ENCODE data around the gene IPO4. TPM values are rescaled to one million over a fixed set of nuclear protein-coding genes. Genes with fewer than 3 reads are reported as not detected.

IPO4 gene
- total and polyA plus RNA-seq, 9 of the 15 experiments (the other 6 are each of a cell fraction or from before 2014, with no cell fraction given): 7.3 to 122 (median 31.8) TPM

GRCh38 chr14:24147761-24148428 is 40.7 kb downstream of the IPO4 start:
- DNase-seq (ENCODE audit: extremely low read depth in 1 of 4, low spot score in 3 of 4) (no peak), ATAC-seq (peak; percentile 5), FAIRE-seq (no peak)
- H3K9ac ChIP-seq (ENCODE audit: insufficient read depth in 1 of 2, low read depth in 2 of 2, low read length in 2 of 2): peak overlapping the region; percentile 76 to 96
- 3% methylated on average over 18 of the region's 29 CpGs for WGBS (ENCODE audit: insufficient coverage, low coverage, missing lambda C conversion rate)
- H2AFZ ChIP-seq (ENCODE audit: low read depth, low read length): peak overlapping the region; percentile 58; the same call in 1 of the 2 replicates
- H4K20me1 ChIP-seq (replicated peaks; ENCODE audit: control insufficient read depth, insufficient read depth, low read length): no peaks in the 10 kb centered on the region
- CTCF ChIA-PET (ENCODE audit: low intra/inter-chr PET ratio): no interaction called here
- H3K4me1 ChIP-seq (replicated peaks in 1 of 2; ENCODE audit: control insufficient read depth in 2 of 2, insufficient read depth in 2 of 2, low read length in 2 of 2): peaks cover 28 to 40% of the 10 kb centered on the region in 2 experiments; a peak in 4 of 5 replicates
- peak overlapping the region; percentile 98 for H3K4me3 ChIP-seq
- peaks cover 39% of the 10 kb centered on the region for H3K79me2 ChIP-seq (ENCODE audit: control insufficient read depth, insufficient read depth, low read length)
- peak overlapping the region; percentile 98 for H3K4me2 ChIP-seq (ENCODE audit: insufficient read depth, low read length)
- H3K27ac ChIP-seq (ENCODE audit: extremely low read depth, low read depth, low read length): peak overlapping the region; percentile 62
- H3K9me1 ChIP-seq (ENCODE audit: control insufficient read depth, insufficient read depth, low read length): peaks cover 5% of the 10 kb centered on the region
- no peaks in the 10 kb centered on the region for H3K27me3 ChIP-seq (ENCODE audit: control insufficient read depth in 2 of 2, insufficient read depth in 2 of 2, low read length in 2 of 2)
- intact Hi-C loops (cut with micrococcal nuclease) (loop anchor here (2.0 to 10.0 kb wide), 2 partner anchors 33 to 53 kb away; partner anchors contain the start of genes DCAF11, NRL and PCK2), in situ Hi-C loops (cut with MboI) (no loop called here)
- peaks cover 62% of the 10 kb centered on the region; the same call in 2 of the 3 replicates for H3K36me3 ChIP-seq (ENCODE audit: control insufficient read depth, insufficient read depth, low read length)
- TSS peak; percentile 66 for BruUV-seq (replicated peaks)
- no peaks in the 10 kb centered on the region for H3K9me3 ChIP-seq (replicated peaks; ENCODE audit: control insufficient read depth, insufficient read depth, low read depth, low read length)
- TF ChIP-seq MYBL2 (IDR thresholded peaks at IDR 0.05; ENCODE audit: low read depth) (no peak), MYBL2 (CRISPR knock-in tag; IDR thresholded peaks at IDR 0.05; ENCODE audit: borderline replicate concordance) (no peak), CREB3 (tag; conservative IDR thresholded peaks at IDR 0.05; ENCODE audit: low read depth) (no peak), NKRF (IDR thresholded peaks at IDR 0.05; ENCODE audit: borderline replicate concordance) (0 out of 2 replicates have a peak, but pooled peaks have one; percentile 40), UBTF (IDR thresholded peaks at IDR 0.05; ENCODE audit: borderline replicate concordance in 1 of 2, low read depth in 2 of 2, low read length in 2 of 2) (0 out of 4 replicates have a peak, but pooled peaks of 1 of the 2 experiments have one; percentile 48), ARID4B (CRISPR knock-in tag; IDR thresholded peaks at IDR 0.05) (0 out of 2 replicates have a peak, but pooled peaks have one; percentile 17), NFIC (IDR thresholded peaks at IDR 0.05) (peak; percentile 19; the same call in 1 of the 2 replicates)
- POLR2A ChIA-PET: interaction anchor here (0.5 to 2.2 kb wide), 4 partner anchors 13 to 85 kb away, joined by 3 to 5 read pairs (median 4); partner anchors contain the start of genes GMPR2 and IRF9
